HUDEP-2 (cell line): ENCODE results near the gene TMEM59L.

Experiments
- DNase-seq, 76 experiments: peaks; one replicate each; lab custom pipeline; 2025; ENCODE audit not compliant: unreplicated experiment in 76 of 76; lab: John Stamatoyannopoulos, UW

TMEM59L gene

GRCh38 chr19:18608102-18608804 lies 4.4 kb upstream of the TMEM59L start:
- no peak for DNase-seq

- no peak for DNase-seq
Observed at GRCh38 chr19:18608805-18609716, 3.6 kb upstream of the TMEM59L start.

GRCh38 chr19:18609717-18610051 lies 3.0 kb upstream of the TMEM59L start:
- DNase-seq, result no peak

- DNase-seq, result no peak
Observed at GRCh38 chr19:18610245-18610555, 2.5 kb upstream of the TMEM59L start.

GRCh38 chr19:18610556-18611326 lies 1.9 kb upstream of the TMEM59L start:
- DNase-seq, result no peak

GRCh38 chr19:18611327-18612050 lies 1.2 kb upstream of the TMEM59L start:
- no peak for DNase-seq

GRCh38 chr19:18612051-18612771 lies 459 bp upstream of the TMEM59L start:
- DNase-seq, result no peak

- no peak for DNase-seq
Observed at GRCh38 chr19:18613589-18614234, 1.0 kb downstream of the TMEM59L start.

GRCh38 chr19:18616023-18616422 lies 3.4 kb downstream of the TMEM59L start:
- no peak for DNase-seq

GRCh38 chr19:18617562-18617961 lies 4.9 kb downstream of the TMEM59L start:
- DNase-seq, result no peak

- DNase-seq, result no peak
Observed at GRCh38 chr19:18618236-18618635, 5.6 kb downstream of the TMEM59L start.

GRCh38 chr19:18620311-18620710 lies 7.6 kb downstream of the TMEM59L start:
- no peak for DNase-seq

GRCh38 chr19:18620902-18621301 lies 8.2 kb downstream of the TMEM59L start:
- DNase-seq, result no peak

- DNase-seq, result no peak
Observed at GRCh38 chr19:18626906-18627305, 14.2 kb downstream of the TMEM59L start.

GRCh38 chr19:18629166-18630088 lies 16.8 kb downstream of the TMEM59L start:
- no peak for DNase-seq

- DNase-seq, result no peak
Observed at GRCh38 chr19:18633321-18633720, 20.7 kb downstream of the TMEM59L start.

GRCh38 chr19:18634612-18635297 lies 22.1 kb downstream of the TMEM59L start:
- peak in 3 of 76 experiments; percentile 11 to 40 (median 17) for DNase-seq

GRCh38 chr19:18635831-18636182 lies 23.1 kb downstream of the TMEM59L start:
- DNase-seq, result no peak
